GM21786 (cell line): ENCODE measurements around the gene TRAPPC12.
"Not testable (repeated sequence)": the region's sequence is repeated elsewhere in the genome, so short reads cannot be mapped to it uniquely, and the experiment has no call there.

Source experiments
- ATAC-seq: cut with Tn5 transposase; IDR thresholded peaks from one replicate; pipeline ENCODE4 v1.9.1; 2021; ENCODE audit not compliant: unreplicated experiment

Gene TRAPPC12

GRCh38 chr2:3483227-3483985, 103.9 kb downstream of the TRAPPC12 start:
- ATAC-seq = no peak

DNA sequence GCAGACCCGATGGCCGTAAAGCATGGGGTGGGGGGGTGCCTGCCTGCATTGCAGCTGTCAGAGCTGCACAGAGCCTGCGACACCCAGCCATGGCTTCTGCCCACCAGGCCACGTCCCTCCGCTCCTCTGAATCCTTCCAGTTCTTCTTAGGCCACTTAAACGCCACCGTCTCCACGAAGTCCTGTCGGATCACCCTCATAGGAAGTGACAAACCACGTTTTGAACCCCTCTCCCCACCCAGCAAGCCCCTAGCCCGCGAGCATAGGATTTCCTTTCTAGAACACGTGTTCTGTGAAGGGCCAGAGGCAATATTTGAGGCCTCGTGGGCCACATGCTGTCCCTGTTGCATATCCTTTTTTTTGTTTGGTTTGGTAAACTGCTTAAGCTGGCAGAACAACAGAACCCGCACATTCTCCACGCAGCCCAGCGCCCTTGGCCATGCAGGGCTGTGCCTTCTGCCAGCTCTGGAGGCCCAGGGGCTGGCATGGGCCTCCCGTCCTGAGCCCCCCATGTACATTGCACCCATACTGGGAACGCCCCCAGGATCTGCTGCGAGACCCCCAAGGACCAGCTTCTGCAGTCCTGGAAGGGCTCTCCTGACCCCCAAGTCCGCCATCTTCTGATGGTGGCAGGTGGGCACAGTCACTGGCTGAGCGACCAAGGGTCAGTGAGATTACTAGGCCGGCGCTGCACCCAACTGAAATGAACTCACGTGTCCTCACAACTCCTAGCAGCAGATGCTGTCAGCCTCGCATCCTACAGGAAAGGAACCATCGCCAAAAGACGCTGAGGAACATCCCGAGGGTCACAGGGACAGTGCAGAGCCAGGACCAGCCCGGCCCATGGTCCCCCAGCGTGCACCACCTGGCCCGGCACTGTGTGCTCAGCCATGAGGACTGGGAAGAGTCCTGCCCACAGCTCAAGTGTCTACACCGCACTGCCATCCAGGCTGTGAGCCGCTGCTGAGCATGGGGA, 104.8 kb downstream of the TRAPPC12 start:
- no peak for ATAC-seq

GRCh38 chr2:3485166-3485565, 105.7 kb downstream of the TRAPPC12 start:
- no peak for ATAC-seq

DNA sequence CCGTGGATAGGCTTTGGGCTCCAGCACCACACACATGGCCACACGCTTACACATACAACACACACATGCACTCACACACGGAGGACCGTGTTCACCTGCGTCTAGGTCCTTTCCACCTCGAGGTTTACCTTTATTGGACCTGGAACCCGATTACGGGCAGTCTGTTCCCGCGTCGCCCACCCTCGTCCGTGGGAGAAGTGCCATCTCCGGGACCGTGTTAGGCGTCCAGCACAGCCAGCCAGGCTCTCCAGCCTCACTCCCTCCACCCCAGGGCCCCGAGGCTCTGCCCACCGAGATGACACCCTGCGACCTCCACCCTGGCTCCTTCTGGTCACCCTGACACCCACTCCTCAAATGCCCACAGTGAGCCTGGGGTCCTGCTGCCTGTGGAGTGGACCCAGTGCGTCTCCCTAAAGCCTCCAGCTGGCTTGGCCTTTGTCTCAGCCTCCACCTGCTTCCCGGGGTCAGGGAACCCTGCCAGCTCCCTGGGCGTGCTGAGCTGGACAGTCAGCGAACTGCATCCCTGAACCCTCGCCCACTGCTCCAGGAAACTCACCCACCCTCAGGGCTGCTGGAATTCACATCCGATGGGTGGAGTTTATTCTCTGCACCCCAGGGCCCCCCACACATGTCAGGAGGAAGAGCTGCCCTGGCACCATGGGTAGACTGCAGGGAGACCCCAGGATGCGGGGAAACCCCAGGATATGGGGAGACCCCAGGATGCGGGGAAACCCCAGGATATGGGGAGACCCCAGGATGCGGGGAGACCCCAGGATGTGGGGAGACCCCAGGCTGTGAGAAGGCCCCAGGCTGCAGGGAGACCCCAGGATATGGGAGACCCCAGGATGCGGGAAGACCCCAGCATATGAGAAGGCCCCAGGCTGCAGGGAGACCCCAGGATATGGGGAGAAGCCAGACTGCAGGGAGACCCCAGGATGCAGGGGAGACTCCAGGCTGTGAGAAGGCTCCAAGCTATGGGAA, 106.8 kb downstream of the TRAPPC12 start:
- ATAC-seq = no peak

- ATAC-seq = no peak
Measured at GRCh38 chr2:3487028-3487425, 107.5 kb downstream of the TRAPPC12 start.

DNA sequence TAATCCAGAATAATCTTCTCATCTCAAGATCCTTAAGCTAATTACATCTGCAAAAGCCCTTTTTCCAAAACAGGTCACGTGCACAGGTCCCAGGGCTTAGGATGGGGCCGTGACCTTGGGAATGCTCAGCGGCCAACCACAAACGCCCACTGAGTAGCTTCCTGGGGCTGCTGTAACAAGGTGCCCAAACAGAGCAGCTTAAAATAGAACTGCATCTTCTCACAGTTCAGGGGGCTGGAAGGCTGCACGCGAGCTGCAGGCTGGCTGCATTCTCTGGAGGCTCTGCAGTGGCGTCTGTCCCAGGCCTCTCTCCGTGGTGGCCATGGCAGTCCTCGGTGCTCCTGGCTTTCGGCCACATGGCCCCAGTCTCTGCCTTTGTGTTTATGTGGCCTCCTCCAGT, 107.9 kb downstream of the TRAPPC12 start:
- no peak for ATAC-seq

DNA sequence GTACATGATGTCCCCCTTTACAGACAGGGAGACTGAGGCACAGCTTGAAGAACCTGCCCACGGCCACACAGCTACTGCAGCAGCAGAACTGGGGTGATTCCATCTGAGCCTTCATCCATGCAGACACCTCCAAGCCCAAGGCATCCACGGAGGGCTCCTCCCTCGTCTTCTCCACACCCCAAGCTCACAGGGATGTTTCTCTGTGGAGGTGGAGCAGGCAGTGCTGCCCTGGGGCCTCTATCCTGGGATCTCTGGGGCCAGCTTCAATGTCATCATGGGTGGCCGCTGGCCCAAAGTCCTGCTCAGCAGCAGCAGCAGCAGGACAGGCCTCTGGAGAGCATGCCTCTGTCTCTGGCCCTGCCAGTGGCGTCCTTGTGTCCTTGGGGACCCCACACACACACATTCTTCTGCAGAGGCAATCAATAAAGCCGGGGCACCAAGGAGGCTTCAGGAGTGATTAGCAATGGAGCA, 108.6 kb downstream of the TRAPPC12 start:
- no peak for ATAC-seq

- no peak for ATAC-seq
Measured at GRCh38 chr2:3488855-3489763, 109.6 kb downstream of the TRAPPC12 start.

DNA sequence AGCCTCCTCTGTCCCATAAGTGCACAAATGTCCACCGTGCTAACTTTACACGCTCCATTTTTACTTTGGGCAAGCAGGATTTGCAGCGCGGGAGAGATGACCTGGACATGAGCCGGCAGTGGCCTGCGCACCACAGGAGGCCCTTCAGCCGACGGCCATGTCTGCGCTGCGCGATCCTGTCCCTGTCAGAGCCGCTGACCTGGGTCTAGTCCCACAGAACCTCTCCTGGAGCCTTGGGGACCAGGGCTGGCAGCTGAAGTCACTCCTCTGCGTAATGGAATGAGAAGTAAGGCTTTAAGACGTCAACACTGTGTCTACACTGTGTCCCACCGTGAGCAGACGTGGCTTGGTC, 110.2 kb downstream of the TRAPPC12 start:
- ATAC-seq = no peak

DNA sequence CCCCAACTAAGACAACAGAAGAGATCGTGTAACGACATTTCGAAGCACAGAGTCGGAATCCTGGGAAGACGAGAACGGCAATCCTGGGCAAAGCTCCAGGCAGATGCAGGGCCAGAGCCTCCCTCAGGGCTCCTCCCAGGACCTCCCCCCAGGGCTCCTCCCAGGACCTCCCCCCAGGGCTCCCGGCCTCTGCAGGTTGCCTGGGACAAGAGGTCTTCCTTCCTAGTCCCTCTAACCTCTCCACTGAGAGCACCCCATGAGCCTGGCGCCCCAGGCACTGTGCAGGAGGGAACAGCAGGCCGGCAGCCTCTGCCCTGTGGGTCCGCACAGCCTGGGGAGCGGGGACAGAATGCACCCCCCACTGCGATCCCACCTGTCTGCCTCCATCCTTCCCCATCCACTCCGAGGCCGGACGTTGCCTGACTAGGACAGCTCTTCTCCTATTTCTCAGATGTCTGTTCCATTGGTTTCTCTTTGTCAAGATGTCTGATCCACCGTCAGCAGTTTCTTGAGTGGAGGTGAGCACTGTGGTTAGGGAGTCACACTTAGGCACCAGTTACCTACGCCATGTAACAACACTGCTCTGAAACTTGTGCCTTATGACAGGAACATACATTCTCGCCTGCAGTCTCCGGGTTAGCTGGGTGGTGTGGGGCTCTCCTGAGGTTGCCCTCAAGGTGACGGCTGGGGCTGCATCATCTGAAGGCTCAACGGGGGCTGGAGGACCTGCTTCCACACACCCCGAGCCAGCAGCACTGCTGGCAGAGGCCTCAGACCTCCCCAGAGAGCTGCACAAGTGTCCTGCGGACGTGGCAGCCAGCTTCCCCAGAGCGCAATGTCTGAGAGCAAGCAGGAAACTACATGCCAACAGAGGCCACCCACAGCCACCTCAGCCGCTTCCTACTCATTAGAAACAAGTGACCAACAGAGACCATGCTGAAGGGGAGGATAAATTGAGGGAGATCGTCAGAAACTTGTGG, 111.0 kb downstream of the TRAPPC12 start:
- ATAC-seq = no peak

DNA sequence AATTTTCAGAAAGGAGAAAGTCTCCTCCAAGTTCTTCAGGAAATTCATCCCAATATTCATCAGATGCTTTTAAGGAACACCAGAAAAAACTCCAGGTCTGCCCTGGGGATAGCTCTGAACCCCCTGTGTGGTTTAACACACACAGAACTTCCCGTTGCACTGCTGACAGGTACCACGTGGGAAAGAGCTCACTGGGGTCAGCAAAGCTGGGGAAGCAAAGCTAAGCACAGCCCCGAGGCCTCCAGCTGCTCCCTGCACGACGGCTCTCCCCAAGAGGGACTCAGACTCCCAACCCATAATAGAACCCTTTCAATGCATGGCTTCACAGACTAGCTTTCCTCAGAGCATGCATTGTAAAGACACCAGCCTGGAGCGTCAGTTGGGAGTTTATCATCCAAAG, 111.8 kb downstream of the TRAPPC12 start:
- no peak for ATAC-seq

GRCh38 chr2:3491716-3492474, 112.4 kb downstream of the TRAPPC12 start:
- no peak for ATAC-seq

GRCh38 chr2:3492475-3492787, 112.9 kb downstream of the TRAPPC12 start:
- not testable (repeated sequence) for ATAC-seq

- no peak for ATAC-seq
Measured at GRCh38 chr2:3492951-3493614, 113.6 kb downstream of the TRAPPC12 start.

GRCh38 chr2:3493615-3494007, 114.1 kb downstream of the TRAPPC12 start:
- ATAC-seq = no peak

DNA sequence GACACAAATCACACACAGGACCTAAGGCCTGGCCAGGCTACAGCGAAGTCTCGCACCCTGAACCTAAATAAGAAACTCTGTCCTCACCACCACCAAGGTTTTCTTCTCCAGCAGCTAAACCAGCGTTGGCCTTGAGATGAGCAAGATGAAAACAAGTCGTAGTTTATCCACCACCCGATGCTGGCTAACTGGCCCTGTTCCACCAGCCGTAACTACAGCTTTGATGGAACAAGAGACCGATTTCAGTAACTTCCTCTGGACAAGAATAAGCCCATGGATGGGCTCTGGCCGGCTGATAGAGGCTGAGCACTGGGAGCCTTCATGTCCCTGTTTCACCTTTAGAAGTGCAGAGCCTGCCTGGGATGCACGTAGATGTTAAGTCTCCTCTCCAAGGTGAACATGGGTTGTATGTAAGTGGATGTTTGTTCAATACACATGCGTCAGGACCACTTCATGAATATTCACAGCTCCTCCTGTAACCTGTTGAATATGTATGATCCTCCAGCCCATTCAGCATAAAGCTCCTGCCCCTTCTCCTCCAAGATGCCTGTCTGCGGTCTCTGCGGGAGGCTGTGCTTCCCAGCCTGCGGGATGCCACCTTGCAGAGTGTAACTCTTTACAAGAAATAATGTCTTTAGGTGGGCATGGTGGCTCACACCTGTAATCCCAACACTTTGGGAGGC, 115.6 kb downstream of the TRAPPC12 start:
- no peak for ATAC-seq

- not testable (repeated sequence) for ATAC-seq
Measured at GRCh38 chr2:3496708-3497080, 117.2 kb downstream of the TRAPPC12 start.
